HG02943 (cell line): Measurements from ENCODE around the gene KIAA0825.

ENCODE experiments used
- ATAC-seq: cut with Tn5 transposase; IDR thresholded peaks from one replicate; pipeline ENCODE4 v1.9.1; 2021; ENCODE audit warnings: mild to moderate bottlenecking, low read depth, moderate library complexity; ENCODE audit not compliant: unreplicated experiment

Gene KIAA0825

DNA sequence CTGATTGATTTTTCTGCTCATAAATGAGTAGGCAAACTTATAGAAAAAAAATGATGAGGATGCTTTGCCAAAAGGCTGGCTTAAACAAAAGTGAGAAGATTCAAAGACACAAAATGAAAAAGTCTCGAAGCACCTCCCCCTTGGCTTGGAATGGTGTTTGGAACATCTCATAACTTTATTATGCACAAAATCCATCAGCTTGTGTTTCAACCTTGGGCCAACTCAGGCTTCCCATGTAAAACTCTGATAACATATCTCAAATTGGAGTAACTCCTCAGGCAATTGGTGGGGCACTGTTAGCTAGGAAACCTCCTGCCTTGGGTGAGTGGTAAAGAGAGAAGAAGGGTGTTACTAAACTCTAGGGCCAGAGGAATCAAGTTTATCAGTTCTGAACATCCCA, 176.3 kb downstream of the KIAA0825 start:
- no peak for ATAC-seq

- ATAC-seq = no peak
Observed at GRCh38 chr5:94440015-94440414, 178.4 kb downstream of the KIAA0825 start.

- no peak for ATAC-seq
Observed at GRCh38 chr5:94433397-94434163, 184.8 kb downstream of the KIAA0825 start.

DNA sequence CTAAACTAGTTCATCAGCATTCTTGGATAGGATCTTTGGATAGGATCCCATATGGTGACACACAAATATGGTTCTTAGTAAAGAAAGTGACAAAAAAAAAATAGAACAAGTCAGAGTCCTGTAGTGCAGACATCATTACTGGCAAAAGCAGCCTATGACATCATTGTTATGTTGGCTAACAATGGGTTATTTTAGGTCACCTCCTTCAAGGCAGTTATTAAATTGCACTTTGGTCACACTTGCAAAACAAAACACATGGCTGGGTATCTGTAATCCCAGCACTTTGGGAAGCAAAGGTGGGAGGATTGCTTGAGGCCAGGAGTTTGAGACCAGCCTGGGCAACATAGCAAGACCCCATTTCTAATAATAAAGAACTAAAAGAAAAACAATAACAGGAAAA, 185.9 kb downstream of the KIAA0825 start:
- ATAC-seq = no peak

DNA sequence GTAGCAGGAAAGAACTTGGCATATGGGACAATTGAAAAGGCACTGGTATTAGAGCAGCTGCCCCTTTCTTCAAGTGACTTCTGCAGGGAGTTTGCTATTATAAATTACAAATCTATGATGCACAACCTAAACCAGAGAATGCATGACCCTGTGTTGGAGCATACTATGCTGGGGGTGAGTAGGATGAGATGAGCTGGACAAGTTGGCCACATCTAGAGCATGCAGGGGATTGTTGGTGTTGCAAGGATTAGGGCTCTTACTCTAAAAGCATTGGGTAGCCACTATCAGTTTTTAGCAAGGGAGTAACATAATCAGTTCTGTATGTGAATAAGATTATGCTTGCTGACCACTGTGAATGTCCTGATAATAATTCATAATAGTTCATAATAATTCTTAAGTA, 186.7 kb downstream of the KIAA0825 start:
- ATAC-seq = no peak

- no peak for ATAC-seq
Observed at GRCh38 chr5:94429566-94429965, 188.8 kb downstream of the KIAA0825 start.

DNA sequence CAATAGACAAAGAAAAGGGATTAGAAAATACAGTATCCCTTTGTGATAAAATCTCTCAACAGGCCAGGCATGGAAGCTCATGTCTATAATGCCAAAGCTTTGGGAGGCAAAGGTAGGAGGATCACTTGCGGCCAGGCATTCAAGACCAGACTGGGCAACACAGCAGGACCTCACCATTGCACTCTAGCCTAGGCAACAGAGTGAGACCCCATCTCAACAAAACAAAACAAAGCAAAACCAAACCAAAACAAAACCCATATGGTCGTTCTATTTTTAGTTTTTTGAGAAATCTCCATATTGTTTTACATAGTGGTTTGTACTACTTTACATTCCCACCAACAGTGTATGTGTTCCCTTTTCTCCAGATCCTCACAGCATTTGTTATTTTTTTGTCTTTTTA, 193.0 kb downstream of the KIAA0825 start:
- ATAC-seq = no peak

DNA sequence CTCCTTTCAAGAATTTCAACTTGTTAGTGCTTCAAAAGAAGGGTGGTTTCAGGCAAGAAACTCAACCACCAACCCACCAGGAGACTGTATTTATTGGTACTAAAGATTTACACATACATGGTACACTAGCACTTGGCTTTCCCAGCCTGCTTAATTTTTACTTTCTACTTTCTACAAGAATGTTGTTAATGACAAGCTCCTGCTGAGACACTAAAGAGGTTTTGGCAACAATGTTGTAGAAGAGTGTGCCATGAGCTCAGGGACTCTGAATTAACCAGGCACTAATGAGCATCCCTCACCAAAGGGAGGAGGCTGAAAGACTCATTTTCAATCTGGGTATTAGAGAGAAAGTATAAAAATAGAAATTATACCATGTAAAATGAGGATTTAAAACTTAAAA, 195.0 kb downstream of the KIAA0825 start:
- ATAC-seq = no peak

- ATAC-seq = no peak
Observed at GRCh38 chr5:94422812-94423211, 195.6 kb downstream of the KIAA0825 start.

GRCh38 chr5:94420885-94421284, 197.5 kb downstream of the KIAA0825 start:
- ATAC-seq = no peak

- no peak for ATAC-seq
Observed at GRCh38 chr5:94415798-94416197, 202.6 kb downstream of the KIAA0825 start.

- no peak for ATAC-seq
Observed at GRCh38 chr5:94409440-94409839, 209.0 kb downstream of the KIAA0825 start.

GRCh38 chr5:94407023-94407422, 211.4 kb downstream of the KIAA0825 start:
- no peak for ATAC-seq

DNA sequence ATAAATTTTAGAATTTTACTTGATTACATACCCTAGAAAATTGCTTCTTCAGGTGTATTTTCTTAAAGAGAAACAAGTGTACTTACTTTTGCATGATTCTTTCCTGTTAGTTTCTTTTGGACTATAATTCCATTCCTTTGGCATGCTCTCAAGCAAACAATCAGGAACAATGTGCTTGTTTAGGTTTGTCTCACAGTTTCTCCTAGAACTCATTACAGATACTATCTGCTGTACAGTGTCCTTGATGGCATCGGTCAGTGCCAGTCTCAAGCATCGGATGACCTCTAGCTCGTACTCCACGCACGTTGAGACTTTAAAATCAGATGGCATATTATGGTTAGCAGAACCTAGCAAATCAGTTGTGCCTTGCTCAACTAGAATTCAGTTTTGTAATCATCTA, 214.9 kb downstream of the KIAA0825 start:
- ATAC-seq = no peak

- ATAC-seq = no peak
Observed at GRCh38 chr5:94402096-94402495, 216.3 kb downstream of the KIAA0825 start.

DNA sequence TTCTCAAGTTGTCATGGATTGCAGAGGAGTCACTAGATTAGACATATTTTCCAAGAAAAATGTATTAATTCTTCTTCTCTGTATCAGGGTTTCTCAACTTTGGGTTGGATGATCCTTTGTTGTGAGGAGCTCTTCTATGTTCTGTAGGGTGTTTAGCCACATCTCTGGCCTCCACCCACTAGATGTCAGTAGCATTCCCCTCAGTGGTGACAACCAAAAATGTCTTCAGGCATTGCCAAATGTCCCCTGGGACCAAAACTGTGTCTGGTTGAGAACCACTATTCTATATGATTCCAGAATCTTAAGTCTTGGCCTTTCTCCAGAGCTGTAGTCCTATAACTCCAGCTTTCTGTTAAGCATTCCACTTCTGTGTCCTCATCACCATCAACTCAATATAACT, 220.9 kb downstream of the KIAA0825 start:
- no peak for ATAC-seq

GRCh38 chr5:94396687-94397086, 221.7 kb downstream of the KIAA0825 start:
- no peak for ATAC-seq

GRCh38 chr5:94395468-94395867, 222.9 kb downstream of the KIAA0825 start:
- ATAC-seq = no peak

GRCh38 chr5:94391996-94392395, 226.4 kb downstream of the KIAA0825 start:
- ATAC-seq = no peak

DNA sequence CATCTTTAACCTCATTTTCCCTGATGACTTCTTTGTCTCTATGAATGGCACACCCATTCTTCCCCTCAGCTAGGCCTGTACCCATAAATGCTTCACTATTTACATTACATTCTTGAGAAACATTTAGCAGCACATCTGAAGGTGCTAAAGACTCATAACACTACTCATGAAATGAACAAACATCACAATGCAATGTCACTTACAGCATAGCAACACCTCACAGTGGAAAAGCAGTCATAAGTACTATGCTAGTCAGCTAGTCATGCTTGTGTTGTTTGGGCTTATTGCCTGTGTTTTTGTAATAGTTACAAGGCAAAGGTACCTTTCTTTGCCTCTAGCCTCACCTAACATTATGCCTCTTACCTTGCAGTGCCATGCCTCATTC, 228.9 kb downstream of the KIAA0825 start:
- no peak for ATAC-seq

GRCh38 chr5:94388773-94389514, 229.5 kb downstream of the KIAA0825 start:
- ATAC-seq = no peak

DNA sequence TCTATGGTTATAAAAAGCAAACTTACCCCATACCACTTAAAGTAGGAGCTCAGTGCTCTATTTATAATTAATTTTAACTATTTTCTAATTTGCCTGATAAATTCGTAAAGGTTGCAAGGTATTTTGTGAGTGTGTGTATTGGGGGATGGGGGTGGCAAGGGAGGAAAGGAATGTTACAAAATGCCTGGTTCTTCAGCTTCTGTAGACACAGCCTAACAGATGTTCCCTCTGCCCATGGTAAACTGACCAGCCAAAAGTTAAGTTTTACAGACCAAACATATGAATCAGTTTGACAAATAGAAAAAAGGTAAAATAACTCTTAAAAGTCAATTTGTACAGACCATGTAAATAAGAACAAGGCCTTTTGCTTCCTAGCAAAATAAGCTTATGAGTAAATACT, 232.6 kb downstream of the KIAA0825 start:
- no peak for ATAC-seq
